GM19193 (cell line): ENCODE results near the gene SNX20.

Experiments used
- POLR2A ChIP-seq: IDR thresholded peaks from 4 replicates; pipeline ENCODE4 v1.6.1; 2011; ENCODE audit not compliant: insufficient read depth, insufficient read length; ENCODE audit errors: extremely low read depth

SNX20 gene

GRCh38 chr16:50627419-50627818, 53.7 kb downstream of the SNX20 start:
- no peak for TF ChIP-seq POLR2A

DNA sequence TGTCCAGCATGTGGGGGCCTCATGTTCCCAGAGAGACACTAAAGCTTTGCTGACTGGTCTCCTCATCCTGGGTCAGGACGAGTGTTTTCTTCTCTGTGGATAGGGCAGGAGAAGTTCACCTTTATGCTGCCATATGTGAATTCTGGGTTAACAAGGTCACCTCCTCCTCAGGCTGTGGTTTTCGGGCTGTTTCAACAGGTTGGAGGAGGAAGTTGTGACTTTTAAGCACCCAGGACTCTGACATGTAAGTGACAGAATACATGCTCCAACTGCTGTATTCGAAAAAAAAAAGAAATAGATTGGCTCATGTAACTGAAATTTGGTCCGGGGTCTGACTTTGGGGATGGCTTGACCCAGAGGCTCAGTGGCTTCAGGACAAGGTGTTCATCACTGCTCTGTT, 54.2 kb downstream of the SNX20 start:
- TF ChIP-seq POLR2A: no peak

GRCh38 chr16:50625374-50625773, 55.7 kb downstream of the SNX20 start:
- no peak for TF ChIP-seq POLR2A

DNA sequence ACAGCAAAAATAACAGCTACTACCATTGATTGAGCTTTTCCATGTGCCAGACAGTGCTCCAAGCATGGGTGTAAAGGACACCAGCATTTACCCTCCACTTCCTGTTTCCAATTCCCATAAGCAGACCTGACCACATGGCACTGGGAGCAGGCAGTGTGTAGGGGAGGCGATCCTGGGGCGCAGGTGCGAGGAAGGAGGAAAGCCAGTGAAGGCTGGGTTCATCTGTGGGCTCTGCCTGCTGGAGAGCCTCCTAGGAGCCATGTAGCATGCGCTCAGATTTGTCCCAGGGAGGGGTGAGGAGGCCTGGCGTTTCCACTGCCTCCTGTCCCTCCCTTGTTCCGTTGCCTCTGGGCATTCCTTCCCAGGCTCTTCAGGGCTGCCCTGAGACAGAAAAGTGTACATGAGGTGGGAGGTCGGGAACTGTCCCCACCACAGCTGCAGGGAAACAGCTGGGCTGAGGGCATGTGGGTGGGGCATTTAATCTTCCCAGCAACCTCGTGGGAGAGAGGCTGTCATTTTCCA, 56.6 kb downstream of the SNX20 start:
- no peak for TF ChIP-seq POLR2A

DNA sequence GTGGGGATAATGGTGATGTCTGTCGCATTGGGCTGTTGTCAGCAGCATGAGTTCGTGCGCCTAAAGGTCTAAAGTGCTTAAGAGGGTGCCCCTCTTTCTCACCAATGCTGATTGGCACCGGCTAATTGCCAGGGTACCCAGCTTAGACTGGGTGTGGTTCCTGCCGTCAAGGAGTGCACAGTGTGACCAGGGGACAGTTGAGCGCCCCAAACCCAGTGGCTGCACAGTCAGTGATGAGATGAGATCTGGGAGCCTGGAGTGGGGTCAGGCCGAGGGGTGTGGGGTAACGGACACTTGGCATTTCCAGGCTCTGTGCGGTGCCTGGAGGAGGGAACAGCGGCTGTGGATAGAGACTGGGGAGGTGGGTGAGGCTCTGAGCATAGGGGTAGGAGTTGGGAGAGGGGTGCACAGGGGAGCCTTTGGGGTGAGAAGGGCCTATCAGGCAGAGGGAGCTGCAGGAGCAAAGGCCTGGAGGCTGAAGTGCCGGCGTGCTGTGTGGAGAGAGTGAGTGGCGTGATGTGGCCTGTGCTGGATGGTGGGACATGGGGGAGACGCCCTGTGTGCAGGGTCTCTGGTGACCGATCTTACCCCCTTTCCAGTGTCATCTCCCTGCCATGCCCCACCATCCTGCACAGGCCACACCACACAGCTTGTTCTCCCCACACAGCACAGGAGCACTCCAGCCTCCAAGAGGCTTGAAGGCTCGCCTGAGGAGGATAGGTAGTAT, 58.3 kb downstream of the SNX20 start:
- no peak for TF ChIP-seq POLR2A

GRCh38 chr16:50622029-50622428, 59.1 kb downstream of the SNX20 start:
- no peak for TF ChIP-seq POLR2A
